Stimulated activated naive CD4-positive, alpha-beta T cell (primary cell): ENCODE measurements around the gene PPP4R3A.
"Not testable (repeated sequence)": the region's sequence is repeated elsewhere in the genome, so short reads cannot be mapped to it uniquely, and the experiment has no call there.

Experiments
- DNase-seq, 6 experiments: peaks; one replicate each; lab custom pipeline; 2025; lab: John Stamatoyannopoulos, UW

Gene PPP4R3A

DNA sequence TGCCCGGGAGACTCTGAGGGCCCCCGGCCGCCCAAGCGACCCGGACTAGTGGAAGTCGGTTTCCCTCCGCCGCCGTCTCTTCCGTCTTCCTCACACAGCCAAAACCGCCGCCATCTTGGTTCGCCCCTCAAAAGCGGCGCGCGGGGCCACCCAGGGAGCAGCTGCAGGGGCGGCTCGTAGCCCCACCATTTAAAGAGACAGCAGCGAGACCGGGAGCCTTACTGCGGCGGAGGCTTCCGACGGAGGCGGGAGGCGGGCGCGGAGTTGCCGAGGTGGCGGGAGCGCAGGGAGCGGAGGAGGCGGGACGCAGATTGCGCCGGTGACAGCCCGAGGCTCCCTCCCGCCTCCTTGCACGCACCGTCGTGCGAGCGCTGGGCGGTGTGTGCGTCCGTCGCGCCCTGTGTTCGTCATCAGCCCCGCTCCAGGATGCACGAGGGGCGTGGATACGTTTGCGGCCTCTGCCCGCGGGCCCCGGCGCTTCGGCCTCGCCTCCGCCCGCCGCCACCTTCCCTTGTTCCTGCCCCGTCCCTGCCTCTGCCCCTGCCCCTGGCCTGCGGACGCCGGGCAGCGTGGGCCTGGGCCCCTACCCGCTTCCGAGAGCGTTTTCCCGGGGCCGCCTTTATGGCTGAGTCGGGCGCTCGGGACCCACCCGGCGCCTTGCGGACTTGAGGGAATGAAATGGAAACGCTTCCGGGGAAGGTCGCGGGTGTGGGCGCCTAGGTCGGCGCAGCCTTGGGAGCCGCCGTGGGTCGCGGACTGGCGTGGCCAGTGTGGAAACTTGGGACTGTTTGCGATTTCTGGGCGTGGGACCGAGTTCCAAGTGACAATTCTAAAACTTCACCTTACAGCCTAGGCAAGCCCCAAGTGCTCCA lies at the start of gene PPP4R3A:
Gene PPP4R3A, minus strand, starts transcription at position 140 of the 872 bp plus-strand sequence. CDS start 663 bp downstream, outside the sequence.
- peak; percentile 87 to 94 (median 92) for DNase-seq

- DNase-seq = no peak
Observed at GRCh38 chr14:91555531-91555930, 45.4 kb upstream of the PPP4R3A start.

GRCh38 chr14:91554535-91555332 lies 44.6 kb upstream of the PPP4R3A start:
- no peak for DNase-seq

GRCh38 chr14:91548108-91548507 lies 38.0 kb upstream of the PPP4R3A start:
- DNase-seq = no peak

DNA sequence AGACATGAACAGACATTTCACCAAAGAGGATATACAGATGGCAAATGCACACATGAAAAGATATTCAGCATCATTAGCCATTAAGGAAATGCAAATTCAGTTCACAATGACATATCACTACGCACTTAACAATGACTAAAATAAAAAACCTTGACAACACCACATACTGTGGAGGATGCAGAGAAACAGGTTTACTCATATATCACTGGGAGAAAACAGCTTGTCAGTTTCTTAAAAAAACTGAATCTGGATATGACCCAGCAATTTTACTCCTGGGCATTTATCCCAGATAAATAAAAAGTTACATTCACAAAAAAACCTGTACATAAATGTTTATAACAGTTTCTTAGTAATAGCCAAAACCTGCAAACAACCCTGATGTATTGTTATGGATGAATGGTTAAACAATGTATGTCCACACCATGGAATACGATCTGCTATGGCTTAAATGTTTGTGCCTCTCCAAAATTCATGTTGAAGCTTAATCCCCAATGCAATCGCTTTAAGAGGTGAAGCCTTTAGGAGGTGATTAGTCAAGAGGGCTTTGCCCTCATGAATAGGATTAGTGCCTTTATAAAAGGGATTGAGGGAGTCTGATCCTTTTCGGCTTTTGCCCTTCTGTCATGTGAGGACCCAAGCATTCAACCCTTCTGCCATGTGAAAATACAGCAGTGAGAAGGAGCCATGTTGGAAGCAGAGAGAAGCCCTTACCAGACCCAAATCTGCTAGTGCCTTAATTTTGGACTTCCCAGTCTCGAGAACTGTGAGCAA lies 36.0 kb upstream of the PPP4R3A start:
- no peak for DNase-seq

DNA sequence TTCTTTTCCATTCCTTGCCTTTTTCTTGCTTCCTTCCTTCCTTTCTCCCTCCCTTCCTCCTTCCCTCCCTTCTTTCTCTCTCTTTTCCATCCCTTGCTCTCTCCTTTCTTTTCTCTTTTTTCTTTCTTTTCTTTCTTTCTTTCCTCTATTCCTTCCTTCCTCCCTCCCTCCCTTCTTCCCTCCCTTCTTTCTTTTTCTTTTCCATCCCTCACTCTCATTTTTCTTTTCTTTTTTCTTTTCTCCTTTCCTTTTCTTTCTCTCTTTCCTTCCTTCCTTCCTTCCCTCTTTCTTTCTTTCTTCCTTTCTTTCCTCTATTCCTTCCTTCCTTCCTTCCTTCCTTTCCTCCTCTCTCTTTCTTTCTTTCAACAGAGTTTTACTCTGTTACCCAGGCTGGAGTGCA lies 35.1 kb upstream of the PPP4R3A start:
- no peak for DNase-seq

DNA sequence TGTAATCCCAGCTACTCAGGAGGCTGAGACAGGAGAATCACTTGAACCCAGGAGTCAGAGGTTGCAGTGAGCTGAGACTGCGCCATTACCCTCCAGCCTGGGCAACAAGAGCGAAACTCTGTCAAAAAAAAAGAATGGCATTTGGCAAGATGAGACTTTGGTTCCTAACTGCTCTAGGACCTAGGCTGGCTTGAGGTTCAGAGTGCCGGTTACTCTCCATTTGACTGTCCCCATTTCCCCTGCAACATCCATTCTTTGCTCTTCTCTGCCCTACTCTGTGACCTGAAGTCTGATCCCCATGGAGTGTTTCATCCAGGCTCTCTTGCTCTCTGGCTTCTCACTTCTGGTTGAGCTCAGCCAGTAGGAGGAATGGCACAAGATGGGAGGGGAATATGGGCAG lies 26.2 kb upstream of the PPP4R3A start:
- DNase-seq = no peak

DNA sequence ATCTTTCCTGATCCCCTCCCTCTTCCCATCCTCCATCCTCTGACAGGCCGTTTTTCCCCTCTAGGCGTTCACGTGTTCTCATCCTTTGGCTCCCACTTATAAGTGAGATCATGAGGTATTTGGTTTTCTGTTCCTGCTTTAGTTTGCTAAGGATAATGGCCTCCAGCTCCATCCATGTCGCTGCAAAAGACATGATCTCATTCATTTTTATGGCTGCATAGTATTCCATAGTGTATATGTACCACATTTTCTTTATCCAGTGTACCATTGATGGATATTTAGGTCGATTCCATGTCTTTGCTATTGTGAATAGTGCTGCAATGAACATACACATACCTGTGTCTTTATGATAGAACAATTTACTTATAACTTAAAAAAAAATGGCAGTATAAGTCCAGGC lies 23.9 kb upstream of the PPP4R3A start:
- DNase-seq = not testable (repeated sequence)

- DNase-seq = no peak
Observed at GRCh38 chr14:91533623-91534022, 23.5 kb upstream of the PPP4R3A start.

- DNase-seq = no peak
Observed at GRCh38 chr14:91523972-91524371, 13.9 kb upstream of the PPP4R3A start.

- no peak for DNase-seq
Observed at GRCh38 chr14:91521061-91521640, 11.0 kb upstream of the PPP4R3A start.

DNA sequence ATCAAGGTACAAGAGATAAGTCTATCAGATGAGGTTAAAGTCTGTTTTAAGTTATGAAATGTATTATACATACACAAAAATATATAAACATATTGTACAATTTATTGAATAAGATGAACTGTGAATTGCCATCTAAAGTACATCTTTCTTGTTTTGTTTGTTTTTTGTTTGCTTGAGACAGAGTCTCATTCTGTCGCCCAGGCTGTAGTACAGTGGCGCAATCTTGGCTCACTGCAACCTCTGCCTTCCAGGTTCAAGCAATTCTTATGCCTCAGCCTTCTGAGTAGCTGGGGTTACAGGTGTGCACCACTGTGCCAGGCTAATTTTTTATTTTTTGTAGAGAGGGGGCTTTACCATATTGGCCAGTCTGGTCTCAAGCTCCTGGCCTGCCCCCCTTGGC lies 10.0 kb upstream of the PPP4R3A start:
- no peak for DNase-seq

- no peak for DNase-seq
Observed at GRCh38 chr14:91519239-91520036, 9.3 kb upstream of the PPP4R3A start.

DNA sequence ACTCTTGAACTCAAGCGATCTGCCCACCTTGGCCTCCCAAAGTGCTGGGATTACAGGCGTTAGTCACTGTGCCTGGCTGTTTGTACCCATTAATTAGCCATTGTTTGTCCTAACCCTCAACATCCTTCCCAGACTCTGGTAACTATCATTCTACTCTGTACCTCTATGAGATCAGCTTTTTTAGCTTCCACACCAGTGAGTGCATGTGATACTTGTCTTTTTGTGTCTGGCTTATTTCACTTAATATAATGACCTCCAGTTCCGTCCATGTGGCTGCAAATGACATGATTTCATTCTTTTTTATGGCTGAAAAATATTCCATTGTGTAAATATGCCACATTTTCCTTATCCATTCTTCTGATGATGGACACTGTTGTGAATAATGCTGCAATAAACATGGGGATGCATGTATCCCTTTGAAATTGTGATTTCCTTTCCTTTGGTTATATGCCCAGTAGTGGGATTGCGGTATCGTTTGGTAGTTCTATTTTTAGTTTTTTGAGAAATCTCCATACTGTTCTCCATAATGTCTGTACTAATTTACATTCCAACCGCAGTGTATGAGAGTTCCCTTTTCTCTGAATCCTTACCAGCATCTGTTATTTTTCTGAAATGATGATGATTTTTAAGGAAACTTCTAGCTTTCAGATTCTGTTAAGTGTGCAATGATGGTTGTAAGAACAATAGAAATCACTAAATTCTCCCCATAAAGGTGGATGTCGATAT lies 6.7 kb upstream of the PPP4R3A start:
- no peak for DNase-seq

DNA sequence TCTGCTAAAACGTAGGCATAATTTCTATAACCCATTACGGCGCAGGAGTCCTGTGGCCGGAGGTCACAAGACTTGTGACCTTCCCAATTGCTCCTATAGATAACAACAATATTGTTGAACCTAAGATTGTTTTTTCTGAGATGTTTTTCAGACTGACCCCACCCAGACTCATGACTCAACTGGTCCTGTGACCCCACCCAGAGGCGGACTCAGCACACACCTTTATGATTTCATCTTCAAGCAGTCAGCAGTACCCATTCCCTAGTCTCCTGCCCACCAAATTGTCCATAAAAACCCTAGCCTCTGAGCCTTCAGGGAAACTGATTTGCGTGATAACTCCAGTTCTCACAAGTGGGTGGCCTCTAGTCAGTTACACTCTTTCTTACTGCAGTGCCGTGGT lies 5.9 kb upstream of the PPP4R3A start:
- DNase-seq = no peak

DNA sequence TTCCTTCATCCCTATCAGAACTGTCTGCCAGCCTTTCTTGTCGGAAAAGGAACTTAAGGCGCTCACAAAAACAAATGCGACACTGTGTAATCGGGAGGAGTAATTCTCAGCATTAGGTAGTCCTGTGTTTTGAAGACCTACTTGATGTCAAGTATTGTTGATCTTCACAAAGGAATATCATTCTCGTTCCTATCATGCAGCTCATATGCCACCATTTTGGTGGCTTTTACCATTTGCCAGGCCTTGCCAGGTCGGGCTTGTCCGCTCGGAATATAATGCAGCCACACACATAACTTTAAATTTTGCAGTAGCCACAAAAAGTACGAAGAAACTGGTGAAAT lies 903 bp upstream of the PPP4R3A start:
- no peak for DNase-seq

- peak in 2 of 6 experiments; percentile 70 to 76 for DNase-seq
Observed at GRCh38 chr14:91509878-91510170, 286 bp downstream of the PPP4R3A start.

DNA sequence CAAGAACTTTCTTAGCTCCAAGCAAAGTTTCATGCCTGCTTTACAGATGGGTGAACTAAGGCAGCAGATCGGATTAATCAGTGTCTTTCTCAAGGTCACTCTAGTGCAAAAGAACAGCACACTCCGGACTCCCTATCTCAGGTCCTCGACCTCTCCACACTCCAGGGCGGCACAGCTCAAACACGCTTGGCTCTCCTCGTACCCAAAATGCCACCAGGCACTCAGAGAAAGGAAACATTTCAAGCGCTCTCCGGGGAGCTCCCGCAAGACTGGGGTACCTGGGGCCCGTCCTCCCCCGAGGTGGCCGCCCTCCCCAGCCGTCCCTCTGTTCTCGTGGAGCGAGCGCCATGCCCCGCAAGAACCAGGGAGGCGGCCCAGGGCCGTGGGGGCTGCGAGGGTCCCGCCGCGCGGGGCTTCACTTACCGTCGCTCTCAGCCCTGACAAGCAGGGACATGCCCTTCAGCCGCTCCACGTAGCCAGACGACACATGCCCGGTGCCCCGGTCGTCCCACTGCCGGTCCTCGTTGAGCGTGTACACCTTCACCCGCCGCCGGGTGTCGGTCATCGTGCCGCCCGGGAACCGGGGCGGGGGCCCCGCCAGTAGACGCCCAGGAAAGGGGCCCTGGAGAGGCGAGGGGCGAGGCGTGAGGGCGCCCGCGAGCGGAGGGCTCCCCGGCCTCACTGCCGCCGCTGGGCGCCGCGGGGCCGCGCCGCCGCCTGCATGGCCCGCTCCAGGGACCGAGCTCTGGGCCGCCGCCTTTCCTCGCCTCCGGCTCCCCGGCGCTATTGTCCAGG lies 830 bp downstream of the PPP4R3A start:
- DNase-seq = peak in 5 of 6 experiments; percentile 18 to 57 (median 43)

- no peak for DNase-seq
Observed at GRCh38 chr14:91508105-91508504, 2.0 kb downstream of the PPP4R3A start.

- no peak for DNase-seq
Observed at GRCh38 chr14:91506226-91506625, 3.9 kb downstream of the PPP4R3A start.
